HFF-Myc (cell line): ENCODE measurements around the gene GCNA.

Experiments used
- DNase-seq: peaks from one replicate; pipeline ENCODE4 v3.0.0-alpha.2; 2011; ENCODE audit warnings: low read depth; ENCODE audit errors: extremely low read depth
- H3K4me3 ChIP-seq: replicated peaks from 2 replicates; pipeline ENCODE4 v1.5.1; 2011; ENCODE audit warnings: low read depth, mild to moderate bottlenecking, control low read depth, low read length
- CTCF ChIP-seq: IDR thresholded peaks from 2 replicates; pipeline ENCODE4 v1.5.1; 2012; ENCODE audit warnings: mild to moderate bottlenecking, low read depth, low read length, control low read depth; ENCODE audit errors: missing control alignments

The GCNA gene

GRCh38 chrX:71534773-71535544 is 43.3 kb upstream of the GCNA start:
- no peak for TF ChIP-seq CTCF
- DNase-seq = no peak
- H3K4me3 ChIP-seq = peak overlapping the region; percentile 79

- no peak for TF ChIP-seq CTCF
- peak overlapping the region; percentile 79 for H3K4me3 ChIP-seq
- no peak for DNase-seq
Measured at GRCh38 chrX:71536285-71536684, 42.0 kb upstream of the GCNA start.

GRCh38 chrX:71537743-71538142 is 40.5 kb upstream of the GCNA start:
- H3K4me3 ChIP-seq = 0 out of 2 replicates have a peak overlapping the region, but pooled peaks have one; percentile 4
- no peak for TF ChIP-seq CTCF
- no peak for DNase-seq

- no peak for TF ChIP-seq CTCF
- DNase-seq = no peak
- H3K4me3 ChIP-seq = no peak overlapping the region
Measured at GRCh38 chrX:71540801-71541200, 37.4 kb upstream of the GCNA start.

GRCh38 chrX:71541210-71542022 is 36.8 kb upstream of the GCNA start:
- H3K4me3 ChIP-seq = no peak overlapping the region
- no peak for TF ChIP-seq CTCF
- no peak for DNase-seq

- H3K4me3 ChIP-seq = no peak overlapping the region
Measured at GRCh38 chrX:71542411-71542810, 35.8 kb upstream of the GCNA start.

More at GRCh38 chrX:71542411-71542810, 35.8 kb upstream of the GCNA start:
- DNase-seq = no peak
- no peak for TF ChIP-seq CTCF
